Panc1 (cell line): ENCODE measurements around the gene PRDM1.

ENCODE experiments used
- POLR2AphosphoS5 ChIP-seq: IDR thresholded peaks from 2 replicates; pipeline ENCODE4 v1.6.1; 2012; ENCODE audit warnings: mild to moderate bottlenecking, low read depth, low read length, moderate library complexity
- REST ChIP-seq, 2 experiments: IDR thresholded peaks; 2 replicates each; pipeline ENCODE4 v1.6.1; 2011 to 2012; ENCODE audit warnings: low read depth in 2 of 2, control low read depth in 1 of 2, low read length in 1 of 2, mild to moderate bottlenecking in 1 of 2, moderate library complexity in 1 of 2; ENCODE audit not compliant: insufficient read depth in 1 of 2
- SIN3A ChIP-seq: IDR thresholded peaks from 2 replicates; pipeline ENCODE4 v1.6.1; 2012; ENCODE audit warnings: low read depth, mild to moderate bottlenecking, low read length, moderate library complexity, borderline replicate concordance; ENCODE audit not compliant: insufficient read depth
- TCF7L2 ChIP-seq: IDR thresholded peaks from 2 replicates; pipeline ENCODE4 v1.6.1; 2011; ENCODE audit warnings: mild to moderate bottlenecking, low read depth, low read length, inconsistent platforms
- TF ChIP-seq, protein P1 (sequence below): fragments of 450-650 bp; IDR thresholded peaks from 2 replicates; pipeline ENCODE4 v1.5.1; 2017; ENCODE audit warnings: mild to moderate bottlenecking

GRCh38 chr6:106147476-106147875 lies 61.3 kb downstream of the PRDM1 start:
- TF ChIP-seq POLR2AphosphoS5 (no peak), REST (IDR thresholded peaks at IDR 0.05; ENCODE audit: insufficient read depth in 1 of 2, low read depth in 2 of 2, low read length in 1 of 2) (no peak), TCF7L2 (no peak), SIN3A (no peak)
- TF ChIP-seq, protein P1, sequence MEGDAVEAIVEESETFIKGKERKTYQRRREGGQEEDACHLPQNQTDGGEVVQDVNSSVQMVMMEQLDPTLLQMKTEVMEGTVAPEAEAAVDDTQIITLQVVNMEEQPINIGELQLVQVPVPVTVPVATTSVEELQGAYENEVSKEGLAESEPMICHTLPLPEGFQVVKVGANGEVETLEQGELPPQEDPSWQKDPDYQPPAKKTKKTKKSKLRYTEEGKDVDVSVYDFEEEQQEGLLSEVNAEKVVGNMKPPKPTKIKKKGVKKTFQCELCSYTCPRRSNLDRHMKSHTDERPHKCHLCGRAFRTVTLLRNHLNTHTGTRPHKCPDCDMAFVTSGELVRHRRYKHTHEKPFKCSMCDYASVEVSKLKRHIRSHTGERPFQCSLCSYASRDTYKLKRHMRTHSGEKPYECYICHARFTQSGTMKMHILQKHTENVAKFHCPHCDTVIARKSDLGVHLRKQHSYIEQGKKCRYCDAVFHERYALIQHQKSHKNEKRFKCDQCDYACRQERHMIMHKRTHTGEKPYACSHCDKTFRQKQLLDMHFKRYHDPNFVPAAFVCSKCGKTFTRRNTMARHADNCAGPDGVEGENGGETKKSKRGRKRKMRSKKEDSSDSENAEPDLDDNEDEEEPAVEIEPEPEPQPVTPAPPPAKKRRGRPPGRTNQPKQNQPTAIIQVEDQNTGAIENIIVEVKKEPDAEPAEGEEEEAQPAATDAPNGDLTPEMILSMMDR, result no peak
